A673 (cell line): ENCODE results near the gene METTL26. TPM values are rescaled to one million over a fixed set of nuclear protein-coding genes. Genes with fewer than 3 reads are reported as not detected.

Experiments
- BruUV-seq: library from RNA; stranded (reverse); fragments of 400-500 nt; replicated peaks from 2 replicates; lab custom pipeline; 2021; lab: Mats Ljungman, UMichigan
- CTCF ChIA-PET: fragments of 300-600 bp; sonication (Branson Sonifier 250); formaldehyde crosslinking; loops from one replicate; lab custom pipeline; 2022; ENCODE audit warnings: antibody characterized with exemption; lab: Charles Lee
- POLR2A ChIA-PET: fragments of 300-600 bp; sonication (Branson Sonifier 250); formaldehyde crosslinking; loops from one replicate; lab custom pipeline; 2022; ENCODE audit warnings: antibody characterized with exemption; ENCODE audit not compliant: low non-redundant PET; lab: Charles Lee
- DNase-seq: peaks from one replicate; pipeline ENCODE4 v3.0.0-alpha.2; 2015; ENCODE audit warnings: low spot score
- H3K27ac ChIP-seq: fragments of 200-600 bp; sonication (generic); 2 replicates; pipeline ENCODE4 v1.5.1; 2016; ENCODE audit warnings: mixed run types, low read depth, mild to moderate bottlenecking, mixed read lengths, antibody characterized with exemption, low read length; ENCODE audit not compliant: poor library complexity, severe bottlenecking
- H3K27me3 ChIP-seq: fragments of 200-600 bp; sonication (generic); replicated peaks from 2 replicates; pipeline ENCODE4 v1.6.1; 2017; ENCODE audit warnings: mixed run types, low read depth, mild to moderate bottlenecking, mixed read lengths, antibody characterized with exemption, low read length; ENCODE audit not compliant: insufficient read depth, poor library complexity
- H3K36me3 ChIP-seq: fragments of 200-600 bp; sonication (generic); 2 replicates; pipeline ENCODE4 v1.6.1; 2016; ENCODE audit warnings: mixed run types, mild to moderate bottlenecking, mixed read lengths, antibody characterized with exemption, low read length; ENCODE audit not compliant: insufficient read depth, poor library complexity, severe bottlenecking
- H3K4me1 ChIP-seq: fragments of 200-600 bp; sonication (generic); 2 replicates; pipeline ENCODE4 v1.6.1; 2017; ENCODE audit warnings: mixed run types, mild to moderate bottlenecking, mixed read lengths, antibody characterized with exemption, low read length; ENCODE audit not compliant: insufficient read depth, poor library complexity, severe bottlenecking
- H3K4me3 ChIP-seq: fragments of 200-600 bp; sonication (generic); 2 replicates; pipeline ENCODE4 v1.5.1; 2016; ENCODE audit warnings: low read depth, mixed run types, mild to moderate bottlenecking, mixed read lengths, low read length; ENCODE audit not compliant: poor library complexity, severe bottlenecking
- H3K9me3 ChIP-seq: fragments of 200-600 bp; sonication (generic); 2 replicates; pipeline ENCODE4 v1.6.1; 2016; ENCODE audit warnings: mixed run types, low read depth, mild to moderate bottlenecking, mixed read lengths, antibody characterized with exemption, low read length; ENCODE audit not compliant: poor library complexity, severe bottlenecking
- CTCF ChIP-seq: fragments of 300-800, 200-600 bp; sonication (generic); conservative IDR thresholded peaks from 2 replicates; pipeline ENCODE4 v1.5.1; 2017; ENCODE audit warnings: low read depth, mild to moderate bottlenecking, antibody characterized with exemption, low read length, moderate library complexity, mixed read lengths
- EZH2 ChIP-seq: fragments of 200-600 bp; sonication (generic); IDR thresholded peaks from 2 replicates; pipeline ENCODE4 v1.6.1; 2017; ENCODE audit warnings: borderline replicate concordance, low read depth, mild to moderate bottlenecking, mixed read lengths, antibody characterized with exemption, low read length; ENCODE audit not compliant: poor library complexity, severe bottlenecking
- intact Hi-C: fragments of 100-400 bp; cut with micrococcal nuclease; formaldehyde crosslinking; loops from one replicate; pipeline ENCODE4 v1.10.0; 2022; ENCODE audit not compliant: unreplicated experiment
- total RNA-seq: library from RNA; stranded (reverse); gene quantifications from 2 replicates; pipeline ENCODE4 v1.2.3, GENCODE V29; 2021

METTL26 gene
- total RNA-seq, 1 experiment from 2014 or later = 138 TPM

GRCh38 chr16:590188-590814 is 45.8 kb downstream of the METTL26 start:
- DNase-seq = peak; percentile 37
- intact Hi-C loops = no loop called here
- Histone ChIP-seq H3K27me3 (no peaks in the 10 kb centered on the region), H3K4me3 (peak overlapping the region; percentile 94), H3K36me3 (no peaks in the 10 kb centered on the region), H3K4me1 (peaks cover 29% of the 10 kb centered on the region), H3K27ac (peak overlapping the region; percentile 77), H3K9me3 (no peaks in the 10 kb centered on the region)
- TF ChIP-seq EZH2 (no peak), CTCF (no peak)
- CTCF ChIA-PET = no interaction called here
- POLR2A ChIA-PET = no interaction called here
- BruUV-seq = no TSS peak

GRCh38 chr16:589658-590187 is 46.4 kb downstream of the METTL26 start, which contains the start of gene RAB40C:
TSS of gene RAB40C (plus strand) at chr16:590066. CDS start at chr16:590292, 226 bp downstream.
- no TSS peak for BruUV-seq
- intact Hi-C loops = loop anchor here (5.0 kb wide), 1 partner anchor 48 kb away; the partner anchor contains the start of gene METTL26
- no peaks in the 10 kb centered on the region for H3K36me3 ChIP-seq
- peak; percentile 99 for DNase-seq
- ChIA-PET CTCF (no interaction called here), POLR2A (no interaction called here)
- TF ChIP-seq EZH2 = no peak
- H3K9me3 ChIP-seq = no peaks in the 10 kb centered on the region
- H3K4me1 ChIP-seq = peaks cover 29% of the 10 kb centered on the region
- H3K4me3 ChIP-seq = peak within 1 kb of the TSS; percentile 94
- no peaks in the 10 kb centered on the region for H3K27me3 ChIP-seq
- peak within 1 kb of the TSS; percentile 99 for H3K27ac ChIP-seq

- no peak for TF ChIP-seq EZH2
- intact Hi-C loops = loop anchor here (5.0 kb wide), 1 partner anchor 48 kb away; the partner anchor contains the start of gene METTL26
- CTCF ChIA-PET = interaction anchor here (1.2 kb wide), 1 partner anchor 9 kb away, joined by 3 read pairs; no protein-coding TSS in a partner anchor
- Histone ChIP-seq H3K4me3 (peak overlapping the region; percentile 94), H3K27me3 (no peaks in the 10 kb centered on the region), H3K4me1 (peaks cover 32% of the 10 kb centered on the region), H3K36me3 (no peaks in the 10 kb centered on the region), H3K27ac (peak overlapping the region; percentile 99), H3K9me3 (no peaks in the 10 kb centered on the region)
- POLR2A ChIA-PET = no interaction called here
- BruUV-seq = no TSS peak
- peak; percentile 96 for DNase-seq
Observed at GRCh38 chr16:588889-589657, 47.0 kb downstream of the METTL26 start.

- intact Hi-C loops = loop anchor here (5.0 kb wide), 1 partner anchor 49 kb away; the partner anchor contains the start of gene METTL26
- Histone ChIP-seq H3K4me1 (peaks cover 36% of the 10 kb centered on the region), H3K27me3 (no peaks in the 10 kb centered on the region), H3K27ac (peak overlapping the region; percentile 99), H3K9me3 (no peaks in the 10 kb centered on the region), H3K4me3 (peak overlapping the region; percentile 94), H3K36me3 (no peaks in the 10 kb centered on the region)
- BruUV-seq = no TSS peak
- no peak for TF ChIP-seq EZH2
- TF ChIP-seq CTCF = no peak
- ChIA-PET CTCF (interaction anchor here (1.2 kb wide), 1 partner anchor 8 kb away, joined by 3 read pairs; no protein-coding TSS in a partner anchor), POLR2A (no interaction called here)
- DNase-seq = peak; percentile 69
Observed at GRCh38 chr16:588639-588888, 47.5 kb downstream of the METTL26 start.
